OCI-LY7 (cell line): ENCODE measurements around the gene KRT28. TPM values are rescaled to one million over a fixed set of nuclear protein-coding genes. Genes with fewer than 3 reads are reported as not detected.

Experiments
- BruUV-seq: library from RNA; stranded (reverse); fragments of 400-500 nt; replicated peaks from 2 replicates; lab custom pipeline; 2021; lab: Mats Ljungman, UMichigan
- CTCF ChIA-PET: fragments of 300-600 bp; sonication (Branson Sonifier 250); formaldehyde crosslinking; loops from one replicate; lab custom pipeline; 2022; ENCODE audit warnings: antibody characterized with exemption; ENCODE audit not compliant: unreplicated experiment; lab: Charles Lee
- POLR2A ChIA-PET: fragments of 300-600 bp; sonication (Branson Sonifier 250); formaldehyde crosslinking; loops from one replicate; lab custom pipeline; 2022; ENCODE audit warnings: antibody characterized with exemption; lab: Charles Lee
- DNase-seq: peaks from one replicate; pipeline ENCODE4 v3.0.0-alpha.2; 2015; ENCODE audit warnings: low spot score
- H2AFZ ChIP-seq: fragments of 200-600 bp; sonication (generic), shearing (Covaris generic); 2 replicates; pipeline ENCODE4 v1.6.1; 2014; ENCODE audit warnings: mild to moderate bottlenecking, antibody characterized with exemption, low read length, moderate library complexity
- H3K27ac ChIP-seq: fragments of 200-600 bp; sonication (generic); 2 replicates; pipeline ENCODE4 v1.5.1; 2014; ENCODE audit warnings: mixed run types, low read depth, mild to moderate bottlenecking, moderate library complexity, low read length, inconsistent platforms; ENCODE audit not compliant: poor library complexity, severe bottlenecking
- H3K36me3 ChIP-seq: fragments of 200-600 bp; sonication (generic); 2 replicates; pipeline ENCODE4 v1.6.1; 2014; ENCODE audit warnings: mild to moderate bottlenecking, antibody characterized with exemption, low read length, moderate library complexity, mixed read lengths; ENCODE audit not compliant: insufficient read depth
- H3K4me1 ChIP-seq: fragments of 200-600 bp; sonication (generic); 2 replicates; pipeline ENCODE4 v1.5.1; 2014; ENCODE audit warnings: mild to moderate bottlenecking, low read length; ENCODE audit not compliant: insufficient read depth, poor library complexity, severe bottlenecking
- H3K4me2 ChIP-seq: fragments of 200-600 bp; sonication (generic); 2 replicates; pipeline ENCODE4 v1.6.1; 2014; ENCODE audit warnings: mild to moderate bottlenecking, low read length
- H3K4me3 ChIP-seq: fragments of 200-600 bp; sonication (generic); 2 replicates; pipeline ENCODE4 v1.5.1; 2014; ENCODE audit warnings: mild to moderate bottlenecking, low read depth, low read length; ENCODE audit not compliant: poor library complexity, severe bottlenecking
- H3K79me2 ChIP-seq: fragments of 200-600 bp; sonication (generic); 2 replicates; pipeline ENCODE4 v1.6.1; 2016; ENCODE audit warnings: low read depth, mild to moderate bottlenecking, low read length, moderate library complexity, mixed read lengths; ENCODE audit not compliant: insufficient read depth
- H3K9me2 ChIP-seq: fragments of 200-600 bp; sonication (generic); 2 replicates; pipeline ENCODE4 v1.6.1; 2016; ENCODE audit warnings: mild to moderate bottlenecking, low read length, mixed read lengths; ENCODE audit not compliant: insufficient read depth
- H3K9me3 ChIP-seq: fragments of 200-600 bp; sonication (generic); 2 replicates; pipeline ENCODE4 v1.6.1; 2014; ENCODE audit warnings: mild to moderate bottlenecking, mixed run types, low read length, mixed read lengths
- H4K20me1 ChIP-seq: fragments of 200-600 bp; sonication (generic); 2 replicates; pipeline ENCODE4 v1.6.1; 2014; ENCODE audit warnings: mild to moderate bottlenecking, antibody characterized with exemption, low read length, moderate library complexity, mixed read lengths; ENCODE audit not compliant: insufficient read depth
- CTCF ChIP-seq: fragments of 200-600 bp; sonication (generic); conservative IDR thresholded peaks from 2 replicates; pipeline ENCODE4 v1.5.1; 2014; ENCODE audit warnings: mild to moderate bottlenecking, antibody characterized with exemption, low read length, moderate library complexity, mixed read lengths
- EZH2phosphoT487 ChIP-seq: fragments of 200-600 bp; sonication (generic); IDR thresholded peaks from 2 replicates; pipeline ENCODE4 v1.6.1; 2018; ENCODE audit warnings: low read depth, borderline replicate concordance, mild to moderate bottlenecking, mixed run types, antibody characterized with exemption, low read length, moderate library complexity, mixed read lengths
- intact Hi-C: fragments of 100-400 bp; cut with micrococcal nuclease; formaldehyde crosslinking; loops from one replicate; pipeline ENCODE4 v1.10.0; 2022; ENCODE audit not compliant: unreplicated experiment
- total RNA-seq, 2 experiments: library from RNA; depleted of rRNA in 1 of 2; stranded (reverse); fragments of >200 nt in 1 of 2; shearing (Covaris generic) in 1 of 2; gene quantifications; 2 replicates each; pipeline ENCODE4 v1.2.3, GENCODE V29; 2014 to 2022

Gene KRT28
- total RNA-seq, 2 experiments from 2014 or later = not detected

GRCh38 chr17:40828454-40829044, 28.8 kb upstream of the KRT28 start:
- BruUV-seq = no TSS peak
- ChIA-PET CTCF (no interaction called here), POLR2A (no interaction called here)
- no peak for DNase-seq
- TF ChIP-seq EZH2phosphoT487 = no peak
- no peak for TF ChIP-seq CTCF
- intact Hi-C loops = no loop called here
- Histone ChIP-seq H3K9me2 (no peaks in the 10 kb centered on the region), H3K9me3 (no peaks in the 10 kb centered on the region), H4K20me1 (no peaks in the 10 kb centered on the region), H3K4me1 (no peaks in the 10 kb centered on the region), H2AFZ (no peak overlapping the region), H3K4me2 (no peak overlapping the region), H3K79me2 (no peaks in the 10 kb centered on the region), H3K27ac (no peak overlapping the region), H3K4me3 (no peak overlapping the region), H3K36me3 (no peaks in the 10 kb centered on the region)

DNA sequence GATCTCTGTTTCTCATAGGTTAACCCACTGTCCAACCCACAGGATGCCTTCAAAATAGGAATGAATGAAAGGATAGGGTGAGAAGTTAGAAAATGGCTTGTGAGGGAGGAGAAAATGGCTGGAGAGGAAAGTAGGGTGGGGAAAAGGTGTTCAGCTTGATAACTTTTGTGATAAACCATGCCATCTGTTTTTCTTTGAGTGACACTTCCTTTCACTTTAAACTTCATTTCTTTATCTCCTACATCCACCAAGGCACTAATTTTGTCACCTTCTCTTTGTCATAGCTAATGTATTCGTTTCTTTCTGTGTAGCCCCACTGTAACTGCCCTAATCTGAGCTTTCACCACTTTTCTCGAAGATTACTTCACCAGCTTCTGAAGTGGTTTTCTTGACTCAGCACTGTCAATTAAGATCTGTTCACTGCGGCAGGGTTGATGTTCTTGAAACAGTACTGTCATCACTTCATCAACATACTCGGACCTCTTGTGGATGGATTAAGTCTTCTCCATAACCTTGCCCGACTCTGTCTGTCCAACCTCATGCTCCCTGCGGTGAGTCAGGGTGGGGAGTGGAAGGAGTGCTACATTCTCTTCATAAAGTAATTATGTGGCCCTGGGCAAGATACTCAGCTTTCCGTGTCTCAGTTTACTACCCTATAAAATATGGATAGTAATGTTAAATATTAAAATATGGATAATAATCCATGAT, 28.1 kb upstream of the KRT28 start:
- Histone ChIP-seq H3K79me2 (no peaks in the 10 kb centered on the region), H3K4me2 (no peak overlapping the region), H3K27ac (no peak overlapping the region), H3K9me2 (no peaks in the 10 kb centered on the region), H3K9me3 (no peaks in the 10 kb centered on the region), H3K4me3 (no peak overlapping the region), H3K4me1 (no peaks in the 10 kb centered on the region), H4K20me1 (no peaks in the 10 kb centered on the region), H3K36me3 (no peaks in the 10 kb centered on the region), H2AFZ (no peak overlapping the region)
- ChIA-PET POLR2A (interaction anchor here (0.6 kb wide), 1 partner anchor 71 kb away, joined by 9 read pairs; no protein-coding TSS in a partner anchor), CTCF (no interaction called here)
- no peak for DNase-seq
- no TSS peak for BruUV-seq
- TF ChIP-seq EZH2phosphoT487 (no peak), CTCF (no peak)
- intact Hi-C loops = no loop called here

DNA sequence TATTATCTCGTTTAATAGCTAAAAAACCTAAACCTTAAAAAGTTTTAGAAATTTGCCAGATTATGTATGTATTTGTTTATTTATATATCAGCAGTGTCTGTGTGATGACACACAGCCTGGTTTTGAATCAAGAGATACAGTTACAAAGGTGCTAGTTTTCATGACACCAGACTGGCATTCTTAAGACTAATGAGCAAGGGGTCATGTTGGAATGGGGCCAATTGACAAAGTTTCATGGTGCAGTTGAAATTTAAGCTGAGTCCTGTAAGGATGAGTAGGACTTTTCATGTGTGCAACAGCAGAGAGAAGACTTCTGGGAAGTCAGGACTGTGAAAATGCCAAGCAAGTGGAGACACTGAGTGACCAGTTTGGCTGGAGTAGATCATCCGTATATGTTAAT, 25.8 kb upstream of the KRT28 start:
- ChIA-PET POLR2A (interaction anchor here (1.5 kb wide), 1 partner anchor 11 kb away, joined by 4 read pairs; no protein-coding TSS in a partner anchor), CTCF (no interaction called here)
- DNase-seq = no peak
- BruUV-seq = no TSS peak
- H2AFZ ChIP-seq = no peak overlapping the region
- intact Hi-C loops = no loop called here
- H3K36me3 ChIP-seq = no peaks in the 10 kb centered on the region; the same call in 1 of the 2 replicates
- no peaks in the 10 kb centered on the region for H3K79me2 ChIP-seq
- no peaks in the 10 kb centered on the region for H3K9me2 ChIP-seq
- H4K20me1 ChIP-seq = no peaks in the 10 kb centered on the region
- H3K4me3 ChIP-seq = no peak overlapping the region
- no peaks in the 10 kb centered on the region for H3K4me1 ChIP-seq
- no peak overlapping the region for H3K4me2 ChIP-seq
- H3K9me3 ChIP-seq = no peaks in the 10 kb centered on the region
- TF ChIP-seq EZH2phosphoT487 (no peak), CTCF (no peak)
- H3K27ac ChIP-seq = no peak overlapping the region
